Measurements from ENCODE around the gene CORO2A.
"Not testable (repeated sequence)": the region's sequence is repeated elsewhere in the genome, so short reads cannot be mapped to it uniquely, and the experiment has no call there.

CORO2A gene

DNA sequence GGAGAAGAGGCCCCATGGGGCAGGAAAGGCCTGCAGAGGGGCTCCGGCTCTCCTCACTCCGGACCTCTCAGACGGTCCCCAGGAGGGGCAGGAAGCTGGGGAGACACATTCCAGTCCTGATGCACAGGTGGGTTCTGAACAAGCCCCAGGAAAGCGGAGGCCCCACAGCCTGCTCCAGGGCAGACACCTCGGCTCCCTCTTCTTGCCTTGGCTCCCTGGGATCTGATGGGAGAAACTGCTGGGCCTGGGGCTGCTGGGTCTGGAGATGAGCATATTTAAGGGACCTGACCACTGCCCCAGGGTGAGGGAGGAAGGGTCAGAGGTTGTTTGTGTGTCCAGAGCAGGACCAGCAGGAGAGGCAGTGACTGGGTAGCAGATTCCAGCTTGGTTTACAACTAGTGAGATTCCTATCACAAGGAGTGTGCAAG lies 1.2 kb downstream of the CORO2A start:
- no peak for DNase-seq (ENCODE audit: low read depth)

DNA sequence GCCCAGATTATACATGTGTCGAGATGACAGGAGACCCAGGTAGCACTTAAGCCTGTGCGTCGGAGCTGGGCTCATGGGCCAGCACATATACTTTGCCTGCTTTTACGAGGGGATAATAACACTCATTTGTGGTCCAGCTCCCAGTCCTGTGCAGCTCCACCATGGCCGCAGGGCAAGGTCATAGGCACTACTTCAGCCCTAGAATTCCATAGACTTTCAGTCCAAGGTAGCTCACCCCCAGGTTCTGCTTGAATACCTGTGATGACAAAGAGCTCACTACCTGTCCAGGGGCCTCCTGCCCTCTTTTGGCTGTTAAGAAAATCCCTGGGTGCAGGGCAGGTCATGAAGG lies 1.7 kb downstream of the CORO2A start:
- DNase-seq (ENCODE audit: low read depth): no peak

DNA sequence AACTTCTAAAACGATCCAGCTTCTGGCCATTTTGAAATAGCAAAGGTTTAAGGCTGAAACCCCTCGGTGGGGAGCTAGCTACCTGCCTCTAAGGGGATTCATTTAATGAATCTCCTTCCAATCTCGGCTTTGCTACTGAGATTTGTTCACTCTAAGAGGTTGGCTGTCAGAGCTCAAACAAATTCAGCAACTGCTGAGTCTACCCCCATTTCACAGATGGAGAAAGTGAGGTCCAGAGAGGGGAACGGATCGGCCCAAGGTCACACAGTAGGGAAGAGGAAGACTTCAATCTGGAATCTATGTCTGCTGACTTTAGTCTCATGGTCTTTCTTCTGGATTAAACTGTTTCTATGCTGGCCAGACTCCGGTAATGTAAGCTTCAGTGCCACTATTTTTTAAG lies 3.0 kb downstream of the CORO2A start:
- no peak for DNase-seq (ENCODE audit: low read depth)

DNA sequence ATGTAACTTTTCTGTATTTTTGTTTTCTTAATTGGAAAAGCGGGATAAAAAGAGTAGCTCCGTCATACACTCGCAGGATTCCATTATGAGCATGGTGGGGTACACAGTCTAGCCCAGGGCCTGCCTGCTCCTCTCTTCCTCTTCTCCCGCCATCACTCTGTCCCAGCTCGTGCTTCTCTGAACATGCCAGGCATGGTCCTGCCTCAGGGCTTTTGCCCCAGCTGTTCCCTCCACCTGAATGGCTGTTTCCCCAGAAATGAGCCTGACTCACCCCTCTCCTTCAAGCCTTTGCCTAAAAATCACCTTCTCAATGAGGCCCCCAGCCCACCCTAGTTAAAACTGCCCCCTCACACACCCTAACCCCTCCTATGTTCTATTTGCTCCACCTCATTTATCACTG lies 4.5 kb downstream of the CORO2A start:
- no peak for DNase-seq (ENCODE audit: low read depth)

DNA sequence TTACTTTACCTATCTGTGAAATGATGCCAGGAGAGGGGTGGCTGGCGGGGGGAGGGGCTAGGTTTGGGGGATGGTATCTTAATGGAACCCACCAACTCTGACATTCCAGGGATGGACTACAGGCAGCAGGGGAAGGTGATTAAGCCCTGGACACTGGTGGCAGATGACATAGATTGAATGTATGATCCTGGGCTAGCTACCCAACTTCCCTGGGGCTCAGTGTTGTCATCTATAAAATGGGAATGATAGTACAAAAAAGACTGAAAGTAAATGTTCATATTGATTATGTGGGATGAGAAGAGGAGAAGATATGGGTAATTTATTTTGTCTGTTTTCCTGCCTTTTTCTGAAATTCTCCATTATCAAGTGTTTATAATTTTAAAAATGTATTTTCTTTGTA lies 6.2 kb downstream of the CORO2A start:
- DNase-seq (ENCODE audit: low read depth): no peak

DNA sequence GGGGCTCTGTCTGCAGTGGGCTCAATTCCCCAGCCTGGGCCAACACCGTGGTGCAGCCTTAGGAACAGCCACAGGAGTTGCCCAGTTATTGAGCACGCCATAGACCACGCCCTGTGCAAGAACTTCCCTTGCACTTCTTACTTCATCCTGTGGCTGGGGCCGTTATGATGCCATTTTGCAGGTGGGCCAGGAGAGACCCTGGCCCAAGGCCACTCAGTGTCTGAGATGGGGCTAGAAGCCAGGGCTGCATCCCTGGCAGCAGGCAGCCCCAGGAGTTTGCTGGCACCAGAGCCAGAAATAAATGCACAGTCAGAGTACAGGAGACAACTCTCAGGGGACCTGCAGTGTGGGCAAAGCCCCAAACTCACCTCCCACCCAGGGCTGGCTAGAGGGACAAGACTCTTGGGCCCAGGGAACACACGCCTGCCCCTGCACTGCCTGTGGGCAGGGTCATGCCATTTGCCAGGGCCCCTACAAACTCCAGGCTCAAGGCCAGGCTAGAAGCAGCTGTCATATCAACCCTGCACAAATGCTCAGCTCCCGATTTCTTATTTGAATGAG lies 6.7 kb downstream of the CORO2A start:
- DNase-seq (ENCODE audit: low read depth): no peak

DNA sequence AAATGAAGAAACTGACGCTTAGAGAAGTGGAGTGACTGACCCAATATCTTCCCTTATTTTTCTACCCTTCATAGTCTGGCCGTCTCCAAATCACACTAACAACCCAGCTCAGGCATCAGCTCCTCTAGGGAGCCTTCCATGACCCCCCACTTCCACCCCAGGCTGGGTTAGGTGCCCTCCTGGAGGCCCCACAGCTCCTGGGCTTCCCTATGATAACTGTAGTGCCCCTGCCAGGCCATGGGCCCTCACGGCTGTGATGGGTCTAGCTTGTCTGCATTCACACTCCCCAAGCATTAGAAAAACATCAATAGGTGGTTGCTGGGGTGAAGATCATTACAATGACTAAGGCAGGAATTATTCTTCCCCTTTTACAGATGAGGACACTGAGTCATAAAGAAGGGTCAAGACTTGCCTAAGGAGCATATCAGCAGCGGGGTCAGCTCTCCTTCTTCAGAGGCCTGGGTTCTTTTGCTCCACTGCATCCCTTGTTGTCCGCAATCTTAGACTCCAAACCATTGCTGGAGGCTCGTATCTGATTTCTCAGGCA lies 7.3 kb downstream of the CORO2A start:
- DNase-seq (ENCODE audit: low read depth): no peak

DNA sequence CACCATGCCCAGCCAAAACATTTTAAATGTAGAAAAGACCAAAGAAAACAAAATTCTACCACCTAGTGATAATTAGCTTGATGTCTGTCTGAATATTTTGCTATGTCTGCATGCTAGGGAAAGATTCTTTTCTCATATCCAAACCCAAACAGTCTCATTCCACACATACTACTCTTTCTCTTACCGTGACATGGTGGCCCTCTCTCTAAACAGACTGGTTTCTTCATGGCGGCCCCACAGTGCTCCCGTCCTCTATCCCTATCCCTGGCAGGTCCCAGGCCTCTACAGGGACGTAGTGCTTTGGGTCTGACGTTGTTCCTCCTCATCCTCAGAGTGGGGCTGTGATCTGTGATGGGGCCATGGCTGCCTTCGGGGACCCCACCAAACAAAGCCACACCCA lies 8.1 kb downstream of the CORO2A start:
- DNase-seq (ENCODE audit: low read depth): no peak

DNA sequence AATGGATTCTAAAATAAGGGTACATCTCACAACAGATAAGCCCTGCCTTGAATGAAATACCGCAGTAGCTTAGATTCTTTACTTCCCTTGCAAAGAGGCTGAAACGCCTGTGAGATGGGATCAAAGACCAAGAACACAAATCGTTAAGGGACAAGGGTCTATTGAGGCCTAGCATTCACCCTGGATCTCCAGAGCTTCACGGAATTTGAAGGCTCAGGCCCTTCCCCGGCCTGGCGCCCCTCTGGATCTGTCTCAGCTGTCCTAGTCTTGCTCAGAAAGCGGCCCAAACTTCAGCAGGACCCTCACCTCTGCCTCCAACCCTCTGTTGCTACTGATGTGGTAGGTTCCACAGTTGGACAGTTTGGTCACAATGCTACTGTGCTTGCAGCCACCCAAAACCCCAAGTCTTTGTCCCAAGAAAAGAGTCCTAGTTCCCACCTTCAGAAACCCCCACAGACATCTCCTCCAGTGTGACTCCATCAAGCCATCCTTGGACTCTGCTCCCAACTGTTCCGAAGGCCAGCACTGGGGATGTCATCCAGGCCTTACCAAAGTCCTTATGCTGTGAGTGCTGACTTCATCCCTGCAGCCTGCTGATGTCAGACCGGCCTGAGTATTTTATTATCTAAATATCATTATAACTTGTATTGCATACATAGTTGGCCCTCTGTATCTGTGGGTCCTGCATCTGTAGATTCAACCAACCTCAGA lies 9.4 kb downstream of the CORO2A start:
- no peak for DNase-seq (ENCODE audit: low read depth)

DNA sequence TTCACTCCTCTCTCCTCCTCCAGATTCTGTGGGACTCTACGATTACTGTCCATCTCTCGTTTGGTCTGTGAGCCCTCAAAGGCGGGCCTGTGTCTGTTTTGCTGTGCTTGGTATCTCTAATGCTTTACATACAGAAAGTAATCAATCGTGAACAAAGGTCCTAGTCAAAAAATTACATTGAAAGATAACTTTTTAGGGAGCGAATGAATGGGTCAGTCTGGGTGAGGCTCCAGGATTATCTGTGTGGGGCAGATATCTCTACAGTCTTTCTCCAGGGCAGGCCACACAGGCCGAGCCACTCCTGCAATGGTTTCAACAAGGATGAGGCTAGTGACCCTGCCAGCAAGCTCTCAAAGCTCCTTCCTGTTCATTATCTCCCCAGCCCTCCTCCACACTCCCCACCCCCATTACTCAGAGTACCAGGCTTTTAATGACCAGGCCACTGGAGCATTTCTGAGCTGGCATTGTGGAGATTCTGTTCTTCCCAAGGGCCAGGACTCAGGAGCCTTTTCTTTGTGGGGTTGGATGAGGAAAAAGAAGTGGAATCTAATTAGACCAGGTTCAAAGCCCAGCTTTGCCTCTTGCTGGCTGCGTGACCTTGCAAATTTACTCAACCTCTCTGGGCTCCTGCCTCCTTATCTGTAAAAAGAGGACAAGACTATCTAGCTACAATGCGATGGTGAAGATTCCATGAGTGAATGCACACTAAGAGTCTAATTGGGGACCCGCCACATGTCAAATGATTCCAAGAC lies 10.2 kb downstream of the CORO2A start:
- no peak for DNase-seq (ENCODE audit: low read depth)

DNA sequence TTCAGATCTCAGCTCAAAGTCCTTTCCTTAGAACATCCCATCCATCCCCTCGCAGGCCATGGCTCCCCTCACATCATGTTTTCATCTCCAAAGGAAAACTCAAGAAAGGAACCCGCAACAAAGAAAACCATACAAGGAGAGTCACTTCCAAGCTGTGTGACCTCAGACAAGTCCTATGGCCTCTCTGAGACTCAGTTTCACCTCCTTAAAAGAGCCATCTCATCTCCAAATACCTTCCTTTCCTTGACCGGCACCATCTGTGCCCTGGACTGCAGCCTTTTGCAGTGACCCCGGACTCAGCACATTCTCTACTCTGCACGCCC lies 10.7 kb downstream of the CORO2A start:
- no peak for DNase-seq (ENCODE audit: low read depth)

DNA sequence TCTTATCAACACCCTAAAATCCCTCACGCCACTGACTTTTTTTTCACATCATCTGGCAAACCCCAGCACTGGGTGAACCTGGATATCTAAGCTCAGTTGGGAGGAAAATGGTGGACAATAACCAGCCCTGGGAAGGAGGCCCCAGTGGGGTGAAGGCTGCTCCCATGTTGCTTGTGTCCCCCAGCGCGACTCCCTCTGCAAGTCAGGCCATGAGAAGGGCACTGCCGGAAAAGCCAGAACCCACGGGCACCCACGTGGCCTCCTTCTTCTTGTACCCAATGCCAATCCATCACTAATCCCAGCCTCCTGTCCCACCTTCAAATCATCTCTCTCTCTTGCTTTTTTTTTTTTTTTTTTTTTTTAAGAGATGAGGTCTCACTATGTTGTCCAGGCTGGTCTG lies 11.4 kb downstream of the CORO2A start:
- no peak for DNase-seq (ENCODE audit: low read depth)

DNA sequence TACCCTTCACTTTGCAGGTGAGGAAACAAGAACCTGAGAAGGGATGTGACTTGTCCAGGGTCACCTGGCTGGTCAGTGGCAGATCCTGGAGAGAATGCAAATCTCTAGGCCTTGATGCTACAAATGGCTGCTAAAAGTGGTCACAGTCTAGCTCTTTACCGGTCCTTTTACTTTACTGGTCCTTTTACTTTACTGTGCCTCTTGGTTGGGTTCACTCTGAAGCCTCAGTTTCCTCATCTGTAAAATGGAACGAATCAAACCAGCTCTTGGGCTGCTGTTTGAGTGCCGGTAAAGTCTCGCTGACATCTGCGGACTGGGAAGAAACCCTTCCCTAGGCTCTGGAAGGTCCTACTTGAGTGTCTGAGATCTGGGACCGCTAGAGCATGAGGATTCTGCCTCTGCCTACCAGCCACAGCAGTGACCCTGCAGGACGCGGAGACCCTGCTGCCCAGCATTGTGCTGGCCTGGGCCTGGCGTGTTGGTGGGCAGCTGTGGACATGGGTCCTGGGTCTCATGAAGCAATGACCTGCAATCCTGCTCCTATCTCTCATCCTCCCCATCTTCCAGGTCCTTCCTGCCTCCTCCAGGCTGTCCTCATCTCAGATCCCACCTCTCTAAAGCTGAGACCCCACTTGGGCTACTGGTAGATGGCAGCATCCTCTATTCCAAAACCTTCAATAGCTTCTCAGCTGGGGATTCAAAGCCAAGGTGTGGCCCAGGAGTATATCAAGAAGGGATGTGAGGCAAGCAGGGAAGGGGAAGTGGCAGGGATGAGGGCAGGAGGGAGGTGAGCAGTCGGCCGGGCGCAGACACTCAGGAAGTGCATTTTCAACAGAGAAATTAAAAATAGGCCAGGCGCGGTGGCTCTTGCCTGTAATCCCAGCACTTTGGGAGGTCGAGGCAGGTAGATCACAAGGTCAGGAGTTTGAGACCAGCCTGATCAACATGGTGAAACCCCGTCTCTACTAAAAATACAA lies 13.3 kb downstream of the CORO2A start:
- DNase-seq (ENCODE audit: low read depth): no peak

DNA sequence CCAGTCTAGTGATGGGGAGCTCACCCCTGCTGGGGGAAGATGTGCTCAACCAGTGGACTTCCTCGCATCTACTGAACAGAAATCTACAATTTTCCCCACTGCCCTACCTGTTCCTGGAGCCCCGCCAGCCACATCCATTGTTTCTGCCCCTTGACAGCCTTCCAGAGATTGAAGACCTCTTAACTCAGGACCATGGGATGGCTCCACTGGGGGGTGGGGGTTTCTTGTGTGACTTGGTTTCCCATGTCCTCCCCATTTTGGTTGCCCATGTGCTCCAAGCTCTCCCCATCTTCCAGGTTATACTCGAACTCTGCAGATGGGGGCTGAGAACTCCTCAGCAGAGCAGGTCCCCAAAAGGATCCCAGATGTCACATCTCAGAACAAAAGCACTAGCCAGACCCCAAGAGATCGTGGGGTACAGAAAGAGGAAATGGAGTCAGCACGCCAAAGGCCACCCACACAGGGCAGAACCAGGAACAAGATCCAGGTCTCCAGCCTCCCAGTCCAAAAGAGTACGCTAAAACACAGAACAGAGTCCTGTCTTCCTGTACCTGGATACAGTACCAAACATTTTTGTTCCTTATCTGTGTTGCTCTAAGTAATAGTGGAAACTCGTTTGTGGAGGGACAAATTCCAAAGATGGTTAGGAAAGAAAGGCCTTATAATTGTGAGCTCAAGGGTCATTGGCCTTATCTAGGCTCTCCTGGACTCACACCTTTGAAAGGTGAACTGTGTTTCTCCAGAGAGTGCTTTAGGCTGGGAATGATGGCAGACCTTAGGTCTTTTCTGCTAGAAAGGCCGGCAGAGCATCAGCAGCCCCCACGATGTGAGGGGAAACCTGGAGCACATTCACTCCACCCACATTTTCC lies 15.8 kb downstream of the CORO2A start:
- DNase-seq (ENCODE audit: low read depth): no peak

DNA sequence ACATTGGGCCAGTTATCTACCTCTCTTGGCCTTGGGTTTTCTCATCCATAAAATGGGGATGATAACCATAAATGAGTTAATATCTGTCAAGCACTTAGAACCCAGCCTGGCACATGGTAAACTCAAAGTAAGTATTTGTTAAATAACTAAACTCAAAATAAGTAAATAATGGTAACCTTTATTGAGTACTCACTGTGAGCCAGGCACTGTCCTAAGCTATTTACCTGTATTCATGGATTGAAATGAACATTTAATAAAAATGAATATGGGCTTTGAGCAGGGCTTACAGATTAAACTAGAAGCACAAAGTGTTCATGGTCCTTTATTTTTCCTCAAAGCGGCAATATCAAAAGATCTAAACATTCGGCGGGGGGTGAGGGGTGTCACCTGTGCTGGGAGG lies 16.7 kb downstream of the CORO2A start:
- DNase-seq (ENCODE audit: low read depth): no peak

DNA sequence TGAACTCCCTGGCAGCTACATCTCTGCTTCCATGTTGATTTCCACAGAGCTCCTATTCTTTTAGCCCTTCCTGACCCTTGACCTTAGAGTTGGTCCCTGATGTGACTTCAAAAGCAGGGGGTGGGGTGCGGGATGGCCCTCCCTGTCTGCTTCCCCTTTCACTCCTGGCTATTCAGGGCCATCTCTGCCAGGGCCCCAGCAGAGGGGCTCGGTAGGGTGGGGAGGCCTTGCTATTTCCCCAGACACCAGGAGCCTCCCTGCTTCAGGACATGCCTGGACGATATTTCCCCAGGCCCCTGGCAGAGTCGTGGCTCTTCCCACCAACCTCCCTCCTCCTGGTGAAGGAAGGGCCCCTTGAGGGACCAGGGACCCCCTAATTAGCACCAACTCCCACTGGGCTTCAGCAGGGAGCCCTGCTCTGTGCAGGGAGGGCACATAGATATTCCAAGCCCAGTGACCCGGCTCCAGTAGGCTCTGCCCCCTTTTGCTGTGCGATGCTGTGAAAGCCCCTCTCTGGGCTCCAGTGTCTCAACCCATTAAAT lies 17.3 kb downstream of the CORO2A start:
- DNase-seq (ENCODE audit: low read depth): no peak

DNA sequence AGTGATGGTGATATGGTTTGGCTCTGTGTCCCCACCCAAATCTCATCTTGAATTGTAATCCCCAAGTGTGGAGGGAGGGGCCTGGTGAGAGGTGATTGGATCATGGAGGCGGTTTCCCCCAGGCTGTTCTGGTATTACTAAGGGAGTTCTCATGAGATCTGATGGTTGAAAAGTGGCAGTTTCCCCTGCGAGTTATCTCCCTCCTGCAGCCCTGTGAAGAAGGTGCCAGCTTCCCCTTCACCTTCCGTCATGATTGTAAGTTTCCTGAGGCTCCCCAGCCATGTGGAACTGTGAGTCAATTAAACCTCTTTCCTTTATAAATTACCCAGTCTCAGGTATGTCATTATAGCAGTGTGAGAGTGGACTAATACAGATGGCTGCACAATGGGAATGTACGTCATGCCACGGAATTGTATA lies 17.9 kb downstream of the CORO2A start:
- DNase-seq (ENCODE audit: low read depth): not testable (repeated sequence)

DNA sequence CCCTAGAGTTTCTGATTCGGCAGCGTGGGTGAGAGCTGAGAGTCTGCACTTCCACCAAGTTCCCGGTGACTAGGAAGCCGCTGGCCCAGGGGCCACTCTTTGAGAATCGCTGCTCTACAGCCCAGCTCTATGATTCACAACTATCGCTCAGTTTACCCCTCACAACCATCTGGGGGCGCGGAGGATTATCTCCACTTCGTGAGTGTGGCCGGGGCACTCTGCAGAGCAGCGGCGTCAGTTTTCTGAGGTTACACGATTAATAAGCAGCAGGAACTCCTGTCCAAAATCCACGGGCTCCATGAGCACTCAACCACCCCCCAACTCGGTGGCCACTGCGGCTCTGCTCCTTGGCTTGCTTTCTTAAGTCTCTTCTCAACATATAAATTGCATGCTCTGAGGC lies 19.3 kb downstream of the CORO2A start:
- no peak for DNase-seq (ENCODE audit: low read depth)

DNA sequence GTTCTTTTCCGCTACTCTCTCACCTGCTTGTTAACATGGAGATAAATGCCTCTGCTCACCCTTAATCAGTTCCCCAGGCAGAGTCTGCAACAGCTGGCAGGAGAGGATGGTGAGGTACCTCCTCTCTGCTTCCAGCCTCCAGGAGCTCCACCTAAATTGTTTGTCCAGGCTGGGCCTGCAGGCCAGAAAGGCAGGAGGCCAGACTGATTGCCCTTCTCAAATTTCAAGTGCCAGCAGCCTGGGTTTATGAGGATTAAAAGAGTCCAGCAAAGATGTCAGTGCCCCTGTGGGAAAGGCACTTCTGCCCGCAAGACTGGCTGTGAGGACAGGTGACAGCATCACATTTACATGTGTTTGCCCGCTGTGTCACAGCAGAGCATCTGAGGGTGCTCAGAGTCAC lies 19.8 kb downstream of the CORO2A start:
- no peak for DNase-seq (ENCODE audit: low read depth)

DNA sequence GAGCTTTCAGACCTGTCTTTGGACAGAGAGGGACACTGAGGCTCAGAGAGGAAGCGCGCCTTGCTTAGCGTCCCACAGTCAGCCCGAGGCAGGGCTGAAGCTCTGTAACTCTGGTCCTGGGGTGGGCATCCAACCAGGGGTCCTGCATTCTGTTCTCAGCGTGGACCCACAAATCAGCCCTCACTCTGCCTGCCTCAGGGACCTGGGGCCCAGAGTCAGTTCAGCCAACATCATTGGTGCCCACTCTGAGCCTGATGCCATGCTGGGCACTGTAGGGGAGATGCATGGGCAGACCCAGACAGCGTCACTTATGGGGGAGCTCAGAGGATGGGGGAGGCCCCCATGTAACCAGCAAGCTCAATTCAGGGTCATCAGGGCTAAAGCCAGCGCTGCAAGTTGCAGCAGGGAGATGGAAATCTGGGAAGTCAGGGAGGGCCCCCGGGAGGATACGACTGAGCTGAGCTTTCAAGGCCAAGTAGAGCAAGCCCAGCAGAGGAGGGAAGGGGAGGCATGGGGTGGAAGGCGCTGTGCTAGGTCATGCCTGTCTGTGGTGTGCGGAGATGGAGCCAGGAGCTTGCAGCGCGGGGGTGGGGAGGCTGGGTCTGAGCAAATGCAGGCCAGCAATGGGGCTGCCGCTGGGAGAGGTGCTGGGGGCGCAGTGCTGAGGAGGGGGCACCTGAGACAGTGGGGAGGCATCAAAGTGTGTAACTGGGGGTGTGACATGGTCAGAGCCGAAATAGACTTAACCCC lies 21.1 kb downstream of the CORO2A start:
- no peak for DNase-seq (ENCODE audit: low read depth)

Measured in stimulated activated CD8-positive, alpha-beta memory T cell treated with anti-CD3 and anti-CD28 coated beads, Interleukin-4, amount 100 ng/mL, for 24 hours (primary cell).